Mesenchymal stem cell (in vitro differentiated cells and primary cell): ENCODE results near the gene MPI.

Source experiments
- DNase-seq: peaks from one replicate; pipeline ENCODE4 v3.0.0-alpha.2; 2013
- H2AFZ ChIP-seq: one replicate; pipeline ENCODE4 v1.6.1; 2013; ENCODE audit warnings: low read depth, mild to moderate bottlenecking, control low read depth, inconsistent platforms, low read length, moderate library complexity
- H2AK5ac ChIP-seq: 2 replicates; pipeline ENCODE4 v1.6.1; 2013; ENCODE audit warnings: low read length, moderate library complexity, mild to moderate bottlenecking, inconsistent platforms; ENCODE audit not compliant: severe bottlenecking
- H2BK120ac ChIP-seq: one replicate; pipeline ENCODE4 v1.6.1; 2013; ENCODE audit warnings: low read depth, mild to moderate bottlenecking, inconsistent platforms, low read length, moderate library complexity
- H2BK12ac ChIP-seq, 2 experiments: one replicate each; pipeline ENCODE4 v1.6.1; 2013; ENCODE audit warnings: inconsistent platforms in 2 of 2, low read length in 2 of 2, mild to moderate bottlenecking in 2 of 2, moderate library complexity in 2 of 2, control low read depth in 1 of 2
- H2BK15ac ChIP-seq: one replicate; pipeline ENCODE4 v1.6.1; 2013; ENCODE audit warnings: mild to moderate bottlenecking, low read depth, inconsistent platforms; ENCODE audit not compliant: poor library complexity, severe bottlenecking
- H2BK5ac ChIP-seq: 2 replicates; pipeline ENCODE4 v1.6.1; 2013; ENCODE audit warnings: low read depth, mild to moderate bottlenecking, low read length, control low read depth, inconsistent platforms; ENCODE audit not compliant: poor library complexity, severe bottlenecking
- H3K14ac ChIP-seq, 2 experiments: one replicate each; pipeline ENCODE4 v1.6.1; 2013; ENCODE audit warnings: inconsistent platforms in 2 of 2, low read length in 2 of 2, control low read depth in 1 of 2, mild to moderate bottlenecking in 1 of 2, moderate library complexity in 1 of 2
- H3K18ac ChIP-seq, 2 experiments: one replicate each; pipeline ENCODE4 v1.6.1; 2013; ENCODE audit warnings: inconsistent platforms in 2 of 2, low read length in 2 of 2, control low read depth in 1 of 2, low read depth in 1 of 2, mild to moderate bottlenecking in 1 of 2
- H3K23ac ChIP-seq, 2 experiments: one replicate each; pipeline ENCODE4 v1.6.1; 2013; ENCODE audit warnings: inconsistent platforms in 2 of 2, low read length in 2 of 2, mild to moderate bottlenecking in 2 of 2, moderate library complexity in 2 of 2, control low read depth in 1 of 2
- H3K27ac ChIP-seq: 2 replicates; pipeline ENCODE4 v1.5.1; 2013; ENCODE audit warnings: mild to moderate bottlenecking, moderate library complexity, low read length, control low read depth, inconsistent platforms; ENCODE audit not compliant: poor library complexity, severe bottlenecking
- H3K27me3 ChIP-seq, 2 experiments: 2 replicates each; pipeline versions ENCODE4 v1.6.1 to v1.7.0; 2013; ENCODE audit warnings: low read length in 2 of 2, mild to moderate bottlenecking in 2 of 2, moderate library complexity in 2 of 2, control low read depth in 1 of 2, inconsistent platforms in 1 of 2; ENCODE audit not compliant: control insufficient read depth in 1 of 2, insufficient read depth in 1 of 2
- H3K36me3 ChIP-seq, 2 experiments: 2 replicates each; pipeline versions ENCODE4 v1.6.1 to v1.7.0; 2013; ENCODE audit warnings: low read length in 2 of 2, control low read depth in 1 of 2, inconsistent platforms in 1 of 2, low read depth in 1 of 2, mild to moderate bottlenecking in 1 of 2; ENCODE audit not compliant: insufficient read depth in 2 of 2, control insufficient read depth in 1 of 2
- H3K4ac ChIP-seq, 2 experiments: one replicate each; pipeline ENCODE4 v1.6.1; 2013; ENCODE audit warnings: inconsistent platforms in 2 of 2, low read length in 2 of 2, mild to moderate bottlenecking in 2 of 2, moderate library complexity in 2 of 2, control low read depth in 1 of 2, low read depth in 1 of 2
- H3K4me1 ChIP-seq: 2 replicates; pipeline ENCODE4 v1.6.1; 2013; ENCODE audit warnings: low read depth, low read length, control low read depth; ENCODE audit not compliant: control insufficient read depth, insufficient read depth
- H3K4me2 ChIP-seq: 2 replicates; pipeline ENCODE4 v1.6.1; 2013; ENCODE audit warnings: low read length, mild to moderate bottlenecking, inconsistent platforms; ENCODE audit not compliant: poor library complexity, severe bottlenecking
- H3K4me3 ChIP-seq, 2 experiments: 2 replicates each; pipeline versions ENCODE4 v1.5.1 to v1.7.0; 2013; ENCODE audit warnings: low read length in 2 of 2, mild to moderate bottlenecking in 2 of 2, control low read depth in 1 of 2, low read depth in 1 of 2; ENCODE audit not compliant: insufficient read depth in 1 of 2
- H3K79me1 ChIP-seq: replicated peaks from 2 replicates; pipeline ENCODE4 v1.6.1; 2013; ENCODE audit warnings: mild to moderate bottlenecking, control low read depth, low read length, inconsistent platforms; ENCODE audit not compliant: poor library complexity, severe bottlenecking
- H3K9ac ChIP-seq: 2 replicates; pipeline ENCODE4 v1.7.0; 2013; ENCODE audit warnings: mild to moderate bottlenecking, low read length, moderate library complexity
- H3K9me3 ChIP-seq: 2 replicates; pipeline ENCODE4 v1.7.0; 2013; ENCODE audit warnings: mild to moderate bottlenecking, low read length; ENCODE audit not compliant: control insufficient read depth
- H4K8ac ChIP-seq: one replicate; pipeline ENCODE4 v1.6.1; 2013; ENCODE audit warnings: inconsistent platforms, mild to moderate bottlenecking, low read length, moderate library complexity
- H4K91ac ChIP-seq: one replicate; pipeline ENCODE4 v1.6.1; 2013; ENCODE audit warnings: mild to moderate bottlenecking, low read length, inconsistent platforms
- WGBS: methylation state at CpG from one replicate; pipeline ENCODE4 v1.1.7; 2013; ENCODE audit warnings: mixed read lengths; 5-methylcytosine and 5-hydroxymethylcytosine counted together

MPI gene

GRCh38 chr15:74897300-74897701 is 7.5 kb downstream of the MPI start:
- Histone ChIP-seq H3K4ac (no peak overlapping the region), H3K9me3 (no peaks in the 10 kb centered on the region), H2BK120ac (no peak overlapping the region), H3K27ac (no peak overlapping the region), H3K79me1 (peaks cover 19% of the 10 kb centered on the region), H3K4me1 (peaks cover 2% of the 10 kb centered on the region), H3K14ac (no peak overlapping the region), H2BK12ac (no peak overlapping the region), H3K4me2 (no peak overlapping the region), H4K91ac (no peak overlapping the region), H2AK5ac (no peak overlapping the region), H3K18ac (no peak overlapping the region), H3K27me3 (no peaks in the 10 kb centered on the region), H3K23ac (no peak overlapping the region), H3K36me3 (peaks cover 68 to 71% of the 10 kb centered on the region in 2 experiments), H3K9ac (no peak overlapping the region), H2BK15ac (no peak overlapping the region), H2BK5ac (no peak overlapping the region), H3K4me3 (no peak overlapping the region), H4K8ac (peak overlapping the region; percentile 13), H2AFZ (no peak overlapping the region)
- 84% methylated on average over 6 of the region's 6 CpGs for WGBS
- DNase-seq: no peak

- Histone ChIP-seq H2BK15ac (no peak overlapping the region), H2BK12ac (peak overlapping the region in 1 of 2 experiments; percentile 15), H3K14ac (no peak overlapping the region), H3K36me3 (peaks cover 59 to 69% of the 10 kb centered on the region in 2 experiments), H2AK5ac (no peak overlapping the region), H2AFZ (peak overlapping the region; percentile 54), H3K9me3 (no peaks in the 10 kb centered on the region), H3K27me3 (no peaks in the 10 kb centered on the region), H2BK120ac (no peak overlapping the region), H3K4me2 (no peak overlapping the region), H3K18ac (no peak overlapping the region), H3K4ac (no peak overlapping the region), H3K9ac (peak overlapping the region; percentile 47), H3K27ac (no peak overlapping the region), H3K79me1 (peaks cover 26% of the 10 kb centered on the region), H3K4me1 (peaks cover 10% of the 10 kb centered on the region), H2BK5ac (no peak overlapping the region), H3K23ac (no peak overlapping the region), H4K8ac (no peak overlapping the region), H3K4me3 (no peak overlapping the region), H4K91ac (no peak overlapping the region)
- 29% methylated on average over 4 of the region's 5 CpGs for WGBS
- peak; percentile 67 for DNase-seq
These were observed 11.8 kb downstream of the MPI start for GRCh38 chr15:74901612-74902063.

GRCh38 chr15:74902295-74903075 is 12.6 kb downstream of the MPI start:
- H3K4me2 ChIP-seq: no peak overlapping the region
- H2BK15ac ChIP-seq: no peak overlapping the region
- H3K79me1 ChIP-seq: peaks cover 26% of the 10 kb centered on the region
- no peak overlapping the region for H3K14ac ChIP-seq
- H3K27ac ChIP-seq: no peak overlapping the region
- DNase-seq: no peak
- H3K4ac ChIP-seq: no peak overlapping the region
- no peak overlapping the region for H3K4me3 ChIP-seq
- H3K18ac ChIP-seq: no peak overlapping the region
- peaks cover 12% of the 10 kb centered on the region for H3K4me1 ChIP-seq
- H2AFZ ChIP-seq: no peak overlapping the region
- WGBS: over 99% methylated on average over 4 of the region's 4 CpGs
- no peak overlapping the region for H2AK5ac ChIP-seq
- no peak overlapping the region for H3K9ac ChIP-seq
- no peak overlapping the region for H3K23ac ChIP-seq
- no peak overlapping the region for H2BK120ac ChIP-seq
- no peaks in the 10 kb centered on the region for H3K27me3 ChIP-seq
- no peak overlapping the region for H2BK12ac ChIP-seq
- no peak overlapping the region for H4K91ac ChIP-seq
- no peak overlapping the region for H4K8ac ChIP-seq
- no peaks in the 10 kb centered on the region for H3K9me3 ChIP-seq
- no peak overlapping the region for H2BK5ac ChIP-seq
- H3K36me3 ChIP-seq: peaks cover 51 to 61% of the 10 kb centered on the region in 2 experiments

GRCh38 chr15:74903676-74904075 is 13.8 kb downstream of the MPI start:
- Histone ChIP-seq H3K14ac (no peak overlapping the region), H3K27ac (no peak overlapping the region), H3K4me2 (no peak overlapping the region), H2BK12ac (no peak overlapping the region), H3K9ac (peak overlapping the region; percentile 97), H3K4me1 (peaks cover 13% of the 10 kb centered on the region), H3K9me3 (no peaks in the 10 kb centered on the region), H4K8ac (no peak overlapping the region), H2AFZ (no peak overlapping the region), H2BK5ac (no peak overlapping the region), H2BK120ac (no peak overlapping the region), H3K4ac (no peak overlapping the region), H3K18ac (no peak overlapping the region), H2AK5ac (no peak overlapping the region), H3K79me1 (peaks cover 26% of the 10 kb centered on the region), H3K27me3 (no peaks in the 10 kb centered on the region), H2BK15ac (no peak overlapping the region), H3K4me3 (no peak overlapping the region), H3K23ac (no peak overlapping the region), H3K36me3 (peaks cover 40 to 60% of the 10 kb centered on the region in 2 experiments), H4K91ac (no peak overlapping the region)
- DNase-seq: no peak
- 100% methylated on average over 1 of the region's 1 CpG for WGBS
